GM19395 (cell line): ENCODE data around the gene PCP4.

Experiments
- ATAC-seq: cut with Tn5 transposase; IDR thresholded peaks from one replicate; pipeline ENCODE4 v1.9.1; 2021; ENCODE audit warnings: mild to moderate bottlenecking, moderate library complexity; ENCODE audit not compliant: unreplicated experiment

Gene PCP4

DNA sequence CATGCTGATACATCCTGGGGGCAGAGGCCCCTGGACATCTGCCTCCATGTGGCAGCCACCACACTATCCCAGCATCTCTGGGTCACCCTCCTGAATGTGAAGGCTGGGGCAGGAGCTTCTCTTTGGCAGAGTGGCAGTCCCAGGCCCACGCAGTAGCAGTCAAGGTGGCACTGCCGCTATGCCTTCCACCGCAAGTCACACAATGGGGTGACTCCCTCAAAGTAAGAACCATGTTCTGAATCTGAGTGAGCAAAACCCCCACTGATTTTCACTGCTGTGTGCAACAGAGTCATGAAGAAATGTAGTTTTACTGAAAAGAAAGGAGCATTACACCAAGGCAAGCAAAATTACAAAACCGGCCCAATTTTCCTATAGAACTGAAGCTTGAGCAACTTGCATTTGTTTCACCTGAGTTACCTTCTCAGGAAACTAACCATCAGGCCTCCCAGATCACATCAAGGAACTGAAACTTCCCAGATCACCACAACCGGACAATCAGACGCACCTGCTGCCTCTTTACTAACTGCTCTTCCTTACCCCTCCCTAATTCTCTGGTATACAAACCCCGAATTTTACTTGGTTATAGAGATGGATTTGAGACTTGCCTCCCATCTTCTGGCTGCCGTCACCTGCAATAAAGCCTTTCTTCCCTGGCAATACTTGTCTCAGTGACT lies 102.6 kb downstream of the PCP4 start:
- ATAC-seq, result no peak

DNA sequence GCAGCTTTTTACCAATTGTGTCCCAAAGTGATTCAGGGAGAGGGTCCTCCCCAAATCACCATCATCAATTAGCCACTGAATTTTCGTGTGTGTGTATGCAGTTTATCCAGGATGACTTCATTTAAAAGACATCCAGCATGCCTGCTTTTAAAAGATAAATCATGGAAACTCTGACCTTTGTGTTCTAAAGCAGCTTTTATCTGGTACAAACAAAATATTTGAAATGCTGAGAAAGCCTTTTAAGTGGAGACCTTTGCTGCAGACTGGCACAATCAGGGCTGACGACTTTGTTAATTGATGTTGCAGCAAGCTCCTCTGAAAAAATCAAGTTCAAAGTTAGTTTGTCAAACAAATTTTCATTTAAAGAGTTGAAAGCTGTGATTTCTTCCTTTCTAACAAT lies 104.7 kb downstream of the PCP4 start:
- ATAC-seq, result no peak

DNA sequence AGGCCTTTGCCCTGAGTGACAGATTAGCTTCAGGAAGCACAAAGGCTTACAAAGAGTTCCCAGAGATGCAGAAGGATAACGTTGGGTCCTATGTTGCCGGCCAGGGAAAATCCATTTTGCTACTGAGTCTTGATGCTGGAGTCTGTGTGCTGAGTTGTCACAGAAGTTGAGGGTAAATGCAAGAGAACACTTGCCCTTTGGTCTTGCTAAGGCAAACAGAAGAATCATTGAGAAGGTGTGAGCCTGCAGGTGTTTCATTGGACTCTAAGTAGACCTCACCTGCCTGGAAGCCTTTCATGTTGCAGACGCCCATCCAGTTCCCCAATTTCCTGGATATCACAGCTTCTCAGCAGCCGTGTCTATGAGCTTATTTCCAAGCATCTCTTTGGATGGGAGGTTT lies 105.2 kb downstream of the PCP4 start:
- ATAC-seq, result no peak

DNA sequence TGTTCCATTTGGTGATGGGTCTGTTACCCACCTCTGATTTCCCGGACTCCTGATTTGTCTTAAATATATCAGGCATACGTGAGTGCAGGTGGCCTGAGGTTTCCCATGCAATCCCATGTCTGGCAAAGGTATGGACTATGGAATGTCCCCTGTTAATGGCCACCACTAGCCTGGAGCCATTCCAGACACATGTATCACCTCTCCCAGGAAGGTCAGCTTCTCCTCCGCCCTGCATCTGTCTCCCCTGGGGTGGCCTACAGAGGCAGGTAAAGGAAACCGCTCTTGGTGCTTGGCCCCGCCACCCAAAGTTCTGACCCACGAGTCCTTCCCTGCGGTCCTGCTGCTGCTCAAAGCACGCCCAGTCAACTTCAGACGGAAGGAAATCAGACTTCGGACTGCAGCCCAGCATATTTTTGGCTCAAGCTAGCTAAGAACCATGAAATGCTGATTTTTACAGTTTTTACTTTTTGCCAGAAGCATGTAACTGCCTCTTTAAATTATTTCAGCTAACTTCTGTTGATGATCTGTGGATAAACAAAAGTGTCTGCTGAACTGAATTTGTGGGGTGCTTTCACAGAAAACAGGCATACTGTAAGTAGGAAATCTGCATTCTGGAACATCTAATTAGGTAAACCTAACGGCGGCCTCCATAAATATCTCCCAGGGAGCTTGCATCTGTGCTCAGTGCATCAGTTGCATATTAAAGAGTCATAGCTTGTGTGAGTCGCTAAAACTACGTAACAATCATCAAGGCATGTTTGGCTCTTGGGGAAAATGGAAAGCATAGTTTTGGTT lies 105.9 kb downstream of the PCP4 start:
- ATAC-seq, result no peak

DNA sequence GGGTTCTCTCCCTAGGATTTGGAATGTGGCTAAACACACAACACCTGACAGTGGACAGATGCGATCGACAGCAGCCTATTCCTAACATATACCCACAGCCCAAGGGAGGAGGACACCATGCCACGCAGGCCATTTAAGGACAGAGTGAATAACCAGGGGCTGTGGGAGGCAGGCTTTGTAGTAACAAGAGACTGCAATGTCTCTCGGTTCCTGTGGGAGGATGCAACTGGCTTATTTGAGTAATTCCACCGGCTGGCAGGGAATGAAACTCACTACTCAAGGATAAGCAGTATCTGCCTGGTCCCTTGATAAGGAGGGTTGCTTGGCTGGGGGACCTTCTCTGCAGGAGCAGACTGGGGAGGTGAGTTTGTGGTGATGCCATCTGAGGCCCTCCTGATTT lies 109.6 kb downstream of the PCP4 start:
- ATAC-seq, result no peak
